GM21737 (cell line): ENCODE measurements around the gene SYNE1.
"Not testable (repeated sequence)": the region's sequence is repeated elsewhere in the genome, so short reads cannot be mapped to it uniquely, and the experiment has no call there.

Source experiments
- ATAC-seq: cut with Tn5 transposase; IDR thresholded peaks from one replicate; pipeline ENCODE4 v1.9.1; 2021; ENCODE audit warnings: mild to moderate bottlenecking, moderate library complexity; ENCODE audit not compliant: unreplicated experiment

Gene SYNE1

DNA sequence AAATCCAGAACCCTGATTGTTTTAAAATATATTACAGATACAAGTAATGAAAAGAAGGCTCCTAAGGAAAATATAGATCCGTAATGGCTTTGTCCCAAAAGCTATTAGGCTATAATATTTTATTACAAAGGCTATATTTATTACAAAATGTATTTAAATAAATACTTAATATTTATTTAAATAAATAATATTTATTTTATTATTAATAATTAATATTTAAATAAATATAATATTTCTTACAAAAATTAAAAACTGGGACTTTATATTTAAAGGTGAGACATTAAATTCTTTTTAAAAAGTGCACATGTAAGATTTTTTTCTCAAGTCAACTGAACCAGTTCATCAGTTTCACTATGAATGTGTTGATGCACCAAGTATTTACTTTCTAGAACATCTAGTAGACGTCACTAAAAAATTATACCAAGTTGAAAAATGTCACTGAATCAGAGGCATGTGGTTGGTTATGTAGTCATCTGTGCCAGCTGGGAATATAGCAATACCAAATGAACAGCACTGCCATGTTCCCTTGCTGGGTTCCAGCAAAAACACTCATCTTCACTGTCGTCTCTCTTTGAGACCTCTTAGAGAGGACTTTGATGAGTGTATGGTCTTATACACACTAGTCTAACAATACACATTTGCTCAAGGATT, 550.8 kb downstream of the SYNE1 start:
- ATAC-seq, result no peak

GRCh38 chr6:152085451-152085921, 551.7 kb downstream of the SYNE1 start:
- no peak for ATAC-seq

- ATAC-seq, result no peak
Measured at GRCh38 chr6:152078804-152079203, 558.4 kb downstream of the SYNE1 start.

DNA sequence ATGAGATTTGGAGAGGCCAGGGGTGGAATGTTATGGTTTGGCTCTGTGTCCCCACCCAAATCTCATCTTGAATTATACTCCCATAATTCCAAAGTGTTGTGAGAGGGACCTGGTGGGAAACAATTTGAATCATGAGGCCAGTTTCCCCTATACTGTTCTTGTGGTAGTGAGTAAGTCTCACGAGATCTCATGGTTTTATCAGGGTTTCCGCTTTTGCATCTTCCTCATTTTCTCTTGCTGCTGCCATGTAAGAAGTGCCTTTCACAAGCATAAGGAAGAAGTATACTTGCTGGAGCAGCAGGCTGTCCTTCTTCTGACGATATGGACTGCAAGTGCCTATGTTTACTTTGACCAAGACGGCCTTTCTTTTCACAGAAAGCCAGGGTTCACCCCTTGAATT, 559.2 kb downstream of the SYNE1 start:
- ATAC-seq, result no peak

- ATAC-seq, result not testable (repeated sequence)
Measured at GRCh38 chr6:152076242-152076641, 560.9 kb downstream of the SYNE1 start.

DNA sequence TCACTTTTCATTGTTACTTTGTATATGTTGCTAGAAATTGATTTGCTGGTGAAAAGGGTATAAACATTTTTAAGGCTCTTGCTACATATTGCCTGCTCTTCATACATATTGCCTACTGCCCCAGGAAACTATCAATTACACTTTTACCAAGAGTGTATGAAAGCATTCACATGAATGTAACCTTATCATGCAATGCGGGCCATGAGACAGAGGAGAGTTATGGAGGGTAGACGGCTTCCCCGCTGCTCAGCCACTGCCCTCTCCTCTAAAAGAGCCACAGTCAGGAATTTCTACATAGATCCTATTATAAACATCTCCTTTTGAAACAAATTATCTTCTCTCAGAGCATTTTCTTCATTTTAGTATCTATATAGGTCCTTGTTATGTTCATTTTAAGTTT, 565.3 kb downstream of the SYNE1 start:
- no peak for ATAC-seq
